ENCODE data around the gene ADARB2. TPM values are rescaled to one million over a fixed set of nuclear protein-coding genes. Genes with fewer than 3 reads are reported as not detected.

The ADARB2 gene
- total RNA-seq, 1 experiment from 2014 or later: not detected

DNA sequence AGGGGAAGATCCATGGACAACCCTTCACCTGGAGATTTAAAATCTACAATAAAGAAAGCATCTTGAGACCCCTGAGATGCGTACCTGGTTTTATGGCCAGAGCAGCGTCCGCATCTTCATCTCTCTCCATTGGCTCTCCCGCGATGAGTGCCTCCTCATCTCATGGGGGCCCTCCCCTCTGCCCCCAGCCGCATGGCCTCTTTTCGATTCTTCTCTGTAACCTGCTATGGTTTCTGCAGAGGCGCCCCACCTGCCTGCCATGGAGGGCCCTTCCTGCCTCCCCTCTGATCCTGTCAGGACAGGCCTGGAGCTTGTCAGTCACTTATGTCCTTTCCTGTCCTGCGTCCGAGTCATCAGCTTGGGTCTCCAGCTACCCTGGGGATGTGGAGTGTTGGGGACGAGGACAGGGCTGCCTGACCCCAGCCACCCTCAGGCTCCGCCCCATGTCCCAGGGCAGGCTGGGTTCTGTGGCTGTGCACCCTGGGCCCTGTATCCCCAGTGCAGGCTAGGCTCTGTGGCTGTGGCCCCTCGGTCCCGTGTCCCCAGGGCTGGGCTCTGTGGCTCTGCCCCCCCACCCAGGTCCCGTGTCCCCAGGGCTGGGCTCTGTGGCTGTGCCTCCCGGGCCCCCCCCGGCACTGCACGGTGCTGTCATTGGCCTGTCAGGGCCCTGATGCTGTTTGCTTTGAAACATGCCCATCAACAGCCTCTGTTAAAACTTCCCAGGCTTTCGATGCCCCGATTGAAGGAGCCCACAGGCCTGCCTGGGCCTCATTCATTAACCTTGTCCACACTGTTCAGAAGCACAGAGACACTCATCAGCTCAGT lies 581.3 kb downstream of the ADARB2 start:
- CTCF ChIA-PET: no interaction called here
- Mint-ChIP-seq H3K4me1 (ENCODE audit: low read depth, unreplicated experiment) (peaks cover 11% of the 10 kb centered on the region), H3K9me3 (ENCODE audit: low read depth, unreplicated experiment) (no peaks in the 10 kb centered on the region), H3K36me3 (ENCODE audit: insufficient read depth, unreplicated experiment) (no peaks in the 10 kb centered on the region), H3K4me3 (ENCODE audit: low read depth, unreplicated experiment) (no peak overlapping the region), H3K27me3 (ENCODE audit: unreplicated experiment) (peaks cover 40% of the 10 kb centered on the region), H3K27ac (ENCODE audit: unreplicated experiment) (no peak overlapping the region)
- TF ChIP-seq, protein P1, sequence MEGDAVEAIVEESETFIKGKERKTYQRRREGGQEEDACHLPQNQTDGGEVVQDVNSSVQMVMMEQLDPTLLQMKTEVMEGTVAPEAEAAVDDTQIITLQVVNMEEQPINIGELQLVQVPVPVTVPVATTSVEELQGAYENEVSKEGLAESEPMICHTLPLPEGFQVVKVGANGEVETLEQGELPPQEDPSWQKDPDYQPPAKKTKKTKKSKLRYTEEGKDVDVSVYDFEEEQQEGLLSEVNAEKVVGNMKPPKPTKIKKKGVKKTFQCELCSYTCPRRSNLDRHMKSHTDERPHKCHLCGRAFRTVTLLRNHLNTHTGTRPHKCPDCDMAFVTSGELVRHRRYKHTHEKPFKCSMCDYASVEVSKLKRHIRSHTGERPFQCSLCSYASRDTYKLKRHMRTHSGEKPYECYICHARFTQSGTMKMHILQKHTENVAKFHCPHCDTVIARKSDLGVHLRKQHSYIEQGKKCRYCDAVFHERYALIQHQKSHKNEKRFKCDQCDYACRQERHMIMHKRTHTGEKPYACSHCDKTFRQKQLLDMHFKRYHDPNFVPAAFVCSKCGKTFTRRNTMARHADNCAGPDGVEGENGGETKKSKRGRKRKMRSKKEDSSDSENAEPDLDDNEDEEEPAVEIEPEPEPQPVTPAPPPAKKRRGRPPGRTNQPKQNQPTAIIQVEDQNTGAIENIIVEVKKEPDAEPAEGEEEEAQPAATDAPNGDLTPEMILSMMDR (IDR thresholded peaks at IDR 0.05; ENCODE audit: unreplicated experiment): no peak
- no TSS peak for BruUV-seq (replicated peaks)
- intact Hi-C loops (cut with micrococcal nuclease; ENCODE audit: unreplicated experiment): no loop called here
- no peak for DNase-seq

DNA sequence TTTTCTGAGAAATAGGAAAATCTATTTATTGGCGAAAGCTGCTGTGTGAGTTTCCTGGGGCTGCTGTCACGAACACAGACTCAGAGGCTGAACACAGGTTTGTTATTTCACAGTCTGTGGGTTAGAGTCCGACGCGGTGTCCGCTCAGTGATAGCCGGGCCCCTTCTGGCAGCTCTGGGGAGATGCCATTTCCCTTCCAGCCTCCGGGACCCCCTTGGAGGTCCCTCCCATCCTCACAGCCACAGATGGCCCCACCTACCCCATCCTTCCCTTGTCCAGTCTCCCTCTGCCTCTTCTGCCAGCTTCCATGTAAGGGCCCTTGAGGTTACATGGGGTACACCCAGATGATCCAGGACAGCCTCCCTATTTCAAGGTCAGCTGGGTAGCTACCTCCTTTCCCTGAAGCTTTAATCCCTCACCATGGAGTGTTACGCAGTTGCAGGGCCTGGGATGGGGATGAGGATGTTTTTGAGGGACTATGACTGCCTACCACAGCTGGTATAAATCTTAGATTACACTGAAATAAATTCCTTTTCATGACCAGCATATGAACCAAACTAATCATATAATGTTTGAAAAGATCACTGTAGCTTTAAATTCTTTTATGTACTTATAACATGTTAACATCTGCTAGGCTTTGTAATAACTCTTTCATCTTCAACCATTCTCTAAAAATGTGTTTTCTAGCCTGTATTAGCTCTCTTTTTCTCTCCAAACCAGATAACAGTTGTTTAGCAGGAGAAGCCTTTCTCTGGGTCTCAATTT lies 582.6 kb downstream of the ADARB2 start:
- CTCF ChIA-PET: no interaction called here
- Mint-ChIP-seq H3K9me3 (ENCODE audit: low read depth, unreplicated experiment) (no peaks in the 10 kb centered on the region), H3K36me3 (ENCODE audit: insufficient read depth, unreplicated experiment) (no peaks in the 10 kb centered on the region), H3K27ac (ENCODE audit: unreplicated experiment) (no peak overlapping the region), H3K4me3 (ENCODE audit: low read depth, unreplicated experiment) (no peak overlapping the region), H3K27me3 (ENCODE audit: unreplicated experiment) (peaks cover 33% of the 10 kb centered on the region), H3K4me1 (ENCODE audit: low read depth, unreplicated experiment) (peaks cover 18% of the 10 kb centered on the region)
- BruUV-seq (replicated peaks): no TSS peak
- DNase-seq: no peak
- intact Hi-C loops (cut with micrococcal nuclease; ENCODE audit: unreplicated experiment): no loop called here
- TF ChIP-seq, protein P1 (IDR thresholded peaks at IDR 0.05; ENCODE audit: unreplicated experiment): no peak

DNA sequence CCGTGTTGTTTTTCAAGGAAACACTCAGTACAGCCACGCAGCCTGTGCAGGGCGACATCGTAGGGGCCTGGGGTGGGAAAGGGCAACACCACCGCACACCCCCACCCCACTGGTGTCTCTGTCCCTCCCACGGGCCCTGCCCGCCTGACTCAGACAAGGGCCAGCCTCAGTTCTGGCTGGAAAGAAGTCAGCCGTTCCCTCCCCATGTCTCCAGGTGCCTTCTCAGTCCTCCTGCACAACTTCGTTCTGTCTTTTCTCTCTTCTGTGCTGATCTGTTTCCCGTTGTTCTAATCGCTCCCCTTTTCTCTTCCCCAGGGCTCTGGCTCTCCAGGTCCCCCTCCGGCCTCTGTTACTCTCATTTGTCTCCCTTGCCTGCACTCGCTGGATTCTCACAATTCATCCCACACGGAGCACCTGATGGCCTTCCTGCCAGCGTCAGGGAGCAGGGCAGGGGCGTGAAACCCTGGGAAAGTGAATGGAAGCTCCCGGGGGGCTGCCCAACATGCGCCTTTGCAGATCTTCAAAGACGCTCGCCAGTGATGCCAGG lies 583.4 kb downstream of the ADARB2 start:
- intact Hi-C loops (cut with micrococcal nuclease; ENCODE audit: unreplicated experiment): no loop called here
- BruUV-seq (replicated peaks): no TSS peak
- CTCF ChIA-PET: no interaction called here
- H3K4me1 Mint-ChIP-seq (ENCODE audit: low read depth, unreplicated experiment): peaks cover 18% of the 10 kb centered on the region
- DNase-seq: no peak
- H3K27me3 Mint-ChIP-seq (ENCODE audit: unreplicated experiment): peaks cover 24% of the 10 kb centered on the region
- no peaks in the 10 kb centered on the region for H3K9me3 Mint-ChIP-seq (ENCODE audit: low read depth, unreplicated experiment)
- H3K27ac Mint-ChIP-seq (ENCODE audit: unreplicated experiment): no peak overlapping the region
- H3K4me3 Mint-ChIP-seq (ENCODE audit: low read depth, unreplicated experiment): no peak overlapping the region
- H3K36me3 Mint-ChIP-seq (ENCODE audit: insufficient read depth, unreplicated experiment): no peaks in the 10 kb centered on the region
- TF ChIP-seq, protein P1 (IDR thresholded peaks at IDR 0.05; ENCODE audit: unreplicated experiment): no peak

DNA sequence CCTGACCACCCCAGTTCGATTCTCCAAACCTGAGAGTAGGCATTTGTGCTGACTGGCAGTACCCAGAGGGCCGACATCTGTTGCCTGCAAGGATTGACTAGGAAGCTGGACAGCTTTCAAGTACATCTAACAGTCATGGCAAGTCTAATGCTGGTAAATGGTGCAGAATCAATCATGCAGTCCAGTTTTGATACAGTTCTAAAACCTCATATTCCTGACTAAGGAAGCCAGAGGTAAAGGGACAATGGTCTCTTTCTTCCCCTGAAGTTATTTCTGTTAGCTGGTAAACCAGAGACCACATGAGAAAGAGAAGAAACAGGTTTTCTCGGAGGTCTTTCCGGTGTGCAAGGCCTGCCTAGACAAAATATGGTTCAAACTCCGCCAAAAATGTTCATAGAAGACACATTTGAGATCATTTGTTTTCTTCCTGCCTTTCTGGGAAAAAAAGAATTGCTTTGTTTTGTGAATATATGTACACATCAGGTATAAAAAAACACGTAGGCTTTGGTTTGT lies 584.0 kb downstream of the ADARB2 start:
- no peaks in the 10 kb centered on the region for H3K9me3 Mint-ChIP-seq (ENCODE audit: low read depth, unreplicated experiment)
- H3K27ac Mint-ChIP-seq (ENCODE audit: unreplicated experiment): no peak overlapping the region
- H3K36me3 Mint-ChIP-seq (ENCODE audit: insufficient read depth, unreplicated experiment): no peaks in the 10 kb centered on the region
- CTCF ChIA-PET: no interaction called here
- H3K27me3 Mint-ChIP-seq (ENCODE audit: unreplicated experiment): peaks cover 19% of the 10 kb centered on the region
- no peak for DNase-seq
- TF ChIP-seq, protein P1 (IDR thresholded peaks at IDR 0.05; ENCODE audit: unreplicated experiment): no peak
- no TSS peak for BruUV-seq (replicated peaks)
- no peak overlapping the region for H3K4me3 Mint-ChIP-seq (ENCODE audit: low read depth, unreplicated experiment)
- intact Hi-C loops (cut with micrococcal nuclease; ENCODE audit: unreplicated experiment): no loop called here
- H3K4me1 Mint-ChIP-seq (ENCODE audit: low read depth, unreplicated experiment): peaks cover 18% of the 10 kb centered on the region

All from Calu3 (cell line).